T-helper 9 cell (primary cell): ENCODE data around the gene RPL4.
"Not testable (repeated sequence)": the region's sequence is repeated elsewhere in the genome, so short reads cannot be mapped to it uniquely, and the experiment has no call there.

Experiments
- DNase-seq: peaks from one replicate; pipeline ENCODE4 v3.0.0-alpha.2; 2020

The RPL4 gene

GRCh38 chr15:66489179-66489791 is 15.4 kb downstream of the RPL4 start:
- DNase-seq, result no peak

GRCh38 chr15:66488525-66488924 is 16.1 kb downstream of the RPL4 start:
- no peak for DNase-seq

- no peak for DNase-seq
These were observed 17.8 kb downstream of the RPL4 start for GRCh38 chr15:66486887-66487286.

GRCh38 chr15:66484539-66485112 is 20.0 kb downstream of the RPL4 start:
- DNase-seq, result no peak

GRCh38 chr15:66483131-66483566 is 21.5 kb downstream of the RPL4 start:
- DNase-seq, result no peak

GRCh38 chr15:66482539-66482938 is 22.1 kb downstream of the RPL4 start:
- DNase-seq, result no peak

- no peak for DNase-seq
These were observed 23.4 kb downstream of the RPL4 start for GRCh38 chr15:66481107-66481856.

GRCh38 chr15:66480267-66480666 is 24.4 kb downstream of the RPL4 start:
- DNase-seq, result no peak

- DNase-seq, result no peak
These were observed 27.6 kb downstream of the RPL4 start for GRCh38 chr15:66477011-66477410.

- DNase-seq, result no peak
These were observed 28.1 kb downstream of the RPL4 start for GRCh38 chr15:66476535-66476934.

- no peak for DNase-seq
These were observed 29.7 kb downstream of the RPL4 start for GRCh38 chr15:66474963-66475362.

GRCh38 chr15:66474135-66474534 is 30.5 kb downstream of the RPL4 start:
- DNase-seq, result no peak

- peak; percentile 15 for DNase-seq
These were observed 32.3 kb downstream of the RPL4 start for GRCh38 chr15:66472176-66472999.

GRCh38 chr15:66470825-66471224 is 33.8 kb downstream of the RPL4 start:
- not testable (repeated sequence) for DNase-seq

- DNase-seq, result not testable (repeated sequence)
These were observed 37.3 kb downstream of the RPL4 start for GRCh38 chr15:66467162-66468040.

GRCh38 chr15:66465294-66465693 is 39.4 kb downstream of the RPL4 start:
- DNase-seq, result not testable (repeated sequence)

GRCh38 chr15:66462627-66463026 is 42.0 kb downstream of the RPL4 start:
- no peak for DNase-seq

GRCh38 chr15:66461917-66462316 is 42.7 kb downstream of the RPL4 start:
- DNase-seq, result no peak

GRCh38 chr15:66461294-66461693 is 43.4 kb downstream of the RPL4 start:
- not testable (repeated sequence) for DNase-seq

- no peak for DNase-seq
These were observed 44.6 kb downstream of the RPL4 start for GRCh38 chr15:66459818-66460615.

GRCh38 chr15:66456211-66456610 is 48.4 kb downstream of the RPL4 start:
- DNase-seq, result no peak
